GM18526 (cell line): ENCODE data around the gene ERAL1.
A peak's percentile ranks its signal among the peaks of the same experiment; 100 is the strongest.

Source experiments
- POLR2A ChIP-seq: IDR thresholded peaks from 3 replicates; pipeline ENCODE4 v1.6.1; 2011; ENCODE audit not compliant: insufficient read length; ENCODE audit errors: extremely low read depth

Gene ERAL1

DNA sequence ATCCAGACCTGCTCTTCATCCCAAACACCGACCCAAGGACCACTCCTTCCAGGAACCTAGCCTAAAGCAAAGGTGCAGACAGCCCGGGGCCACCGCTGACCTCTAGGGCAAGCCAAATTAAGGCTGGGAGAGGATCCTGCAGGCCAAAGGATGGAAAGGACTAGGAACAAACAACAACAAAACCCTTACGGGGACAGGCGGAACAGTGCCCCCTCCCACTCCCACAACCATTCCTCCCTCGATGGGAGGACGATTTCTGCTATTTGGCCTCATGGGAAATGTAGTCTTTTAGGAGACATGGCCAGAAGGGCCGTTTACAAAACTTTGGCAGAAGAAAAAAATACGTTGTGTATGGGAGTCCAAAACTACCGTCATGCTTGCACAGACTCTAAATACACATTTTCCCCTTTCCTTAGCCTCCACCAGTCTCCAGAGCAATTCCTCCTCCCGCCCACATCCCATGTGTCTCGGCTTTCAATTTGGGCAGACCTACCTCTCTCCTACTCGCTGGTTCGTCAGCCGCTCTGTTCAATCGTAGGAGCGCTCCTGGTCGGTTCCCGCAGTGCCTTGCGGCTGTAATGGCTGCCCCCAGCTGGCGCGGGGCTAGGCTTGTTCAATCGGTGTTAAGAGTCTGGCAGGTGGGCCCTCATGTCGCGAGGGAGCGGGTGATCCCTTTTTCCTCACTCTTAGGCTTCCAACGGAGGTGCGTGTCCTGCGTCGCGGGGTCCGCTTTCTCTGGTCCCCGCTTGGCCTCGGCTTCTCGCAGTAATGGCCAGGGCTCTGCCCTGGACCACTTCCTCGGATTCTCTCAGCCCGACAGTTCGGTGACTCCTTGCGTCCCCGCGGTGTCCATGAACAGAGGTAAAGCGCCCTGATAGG, at the start of gene ERAL1:
Gene ERAL1 (plus strand): TSS at position 560 of the 879 bp plus-strand sequence. CDS start 19 bp downstream, at position 579.
- peak; percentile 79 for TF ChIP-seq POLR2A

DNA sequence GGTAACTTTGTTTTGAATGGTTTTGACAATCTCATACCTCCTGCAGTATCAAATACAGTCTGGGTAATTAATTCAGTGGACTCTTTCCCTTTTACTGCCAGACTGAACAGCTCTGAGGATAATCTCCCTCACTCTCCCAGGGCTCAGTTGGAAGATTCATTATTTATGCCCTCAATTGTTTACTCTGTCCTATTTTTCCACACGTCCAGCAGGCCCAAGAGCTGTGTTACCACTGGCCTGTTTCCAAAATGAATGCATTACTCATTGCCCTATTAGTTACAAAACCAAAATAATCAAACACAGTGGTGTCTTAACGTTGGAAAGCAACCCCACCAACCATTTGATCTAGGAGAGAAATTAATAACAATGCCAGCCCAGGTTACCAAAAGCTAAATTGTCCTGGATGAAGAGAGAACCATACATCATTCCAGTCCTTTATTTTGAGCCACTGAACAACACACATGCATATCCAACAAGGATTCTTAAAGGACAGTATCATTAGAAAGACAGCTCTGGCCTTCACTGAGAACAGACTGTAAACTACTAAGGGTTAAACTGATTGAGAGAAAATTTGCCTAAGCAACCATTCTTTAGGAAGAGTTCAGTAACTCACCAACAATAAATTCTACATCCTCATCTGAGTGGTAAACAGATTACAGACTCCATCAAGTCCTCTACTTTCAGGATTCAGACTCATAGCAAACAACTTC, 46.7 kb upstream of the ERAL1 start:
- no peak for TF ChIP-seq POLR2A

DNA sequence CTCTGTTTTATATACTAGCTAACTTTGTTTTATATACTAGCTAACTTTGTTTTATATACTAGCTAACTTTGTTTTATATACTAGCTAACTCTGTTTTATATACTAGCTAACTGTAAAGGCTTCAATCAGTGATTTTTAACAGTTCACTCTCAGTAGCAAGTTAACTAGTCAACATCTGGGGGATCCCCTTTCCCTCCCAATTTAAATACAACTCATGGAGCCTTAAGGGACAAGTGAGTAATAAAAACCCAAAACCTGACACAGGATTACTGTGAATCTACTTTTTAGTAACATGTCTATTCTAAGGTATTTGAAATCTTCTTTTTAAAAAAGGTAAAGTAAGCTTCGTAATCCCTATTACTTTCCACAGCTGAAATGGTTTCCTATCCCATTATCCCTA, 44.4 kb upstream of the ERAL1 start:
- no peak for TF ChIP-seq POLR2A

DNA sequence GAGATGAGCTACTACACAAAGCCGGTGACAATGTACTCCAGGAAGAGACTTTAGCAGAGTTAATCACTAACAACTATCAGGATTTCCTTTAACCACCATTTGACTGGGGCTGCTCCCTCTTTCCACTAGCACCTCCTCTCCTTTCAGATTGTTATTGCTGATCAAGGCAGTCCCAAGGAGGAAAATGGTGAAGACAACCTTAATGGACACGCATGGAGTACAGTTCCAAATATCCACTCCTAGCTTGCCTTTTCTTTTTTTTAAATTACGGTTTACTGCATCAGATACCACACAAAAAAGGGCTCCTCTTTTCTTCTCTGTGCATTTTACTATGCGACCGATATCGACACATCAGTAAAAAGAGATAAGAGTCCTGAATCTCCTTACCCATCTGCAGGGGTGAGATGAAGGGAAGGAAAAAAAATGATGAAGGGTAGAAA, 43.1 kb upstream of the ERAL1 start:
- TF ChIP-seq POLR2A: no peak

DNA sequence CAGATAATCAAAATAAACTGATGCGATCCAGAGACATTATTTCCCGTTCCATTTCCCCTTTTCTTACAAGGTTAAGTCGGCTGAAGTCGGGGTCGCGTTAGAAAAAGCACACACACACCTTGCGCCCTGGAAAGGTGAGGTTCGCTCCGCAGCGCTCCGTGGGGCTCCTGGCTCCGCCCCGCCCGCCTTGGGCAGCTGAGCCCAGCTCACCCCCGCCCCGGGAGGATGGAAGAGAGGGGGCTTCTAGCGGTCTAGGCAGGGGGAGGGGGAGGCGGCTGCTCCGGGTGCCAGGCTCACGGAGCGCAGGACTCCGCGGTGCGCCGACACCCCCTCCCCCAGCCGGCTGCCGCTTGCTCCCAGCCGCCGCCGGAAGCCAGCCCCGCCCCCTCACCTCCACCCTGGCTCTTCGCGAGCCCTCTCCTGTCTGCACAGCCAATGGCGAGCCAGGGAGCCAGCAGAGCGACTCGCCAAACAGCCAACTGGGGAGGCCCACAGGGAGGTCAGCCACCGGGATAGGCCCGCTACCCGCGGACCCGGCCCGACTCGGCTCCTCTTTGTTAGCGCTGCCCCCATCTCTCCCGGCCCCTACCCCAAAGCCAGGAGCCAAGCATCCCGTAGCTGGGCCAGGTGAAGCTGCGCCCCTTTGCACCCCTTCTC, 42.6 kb upstream of the ERAL1 start:
- TF ChIP-seq POLR2A: peak; percentile 40

DNA sequence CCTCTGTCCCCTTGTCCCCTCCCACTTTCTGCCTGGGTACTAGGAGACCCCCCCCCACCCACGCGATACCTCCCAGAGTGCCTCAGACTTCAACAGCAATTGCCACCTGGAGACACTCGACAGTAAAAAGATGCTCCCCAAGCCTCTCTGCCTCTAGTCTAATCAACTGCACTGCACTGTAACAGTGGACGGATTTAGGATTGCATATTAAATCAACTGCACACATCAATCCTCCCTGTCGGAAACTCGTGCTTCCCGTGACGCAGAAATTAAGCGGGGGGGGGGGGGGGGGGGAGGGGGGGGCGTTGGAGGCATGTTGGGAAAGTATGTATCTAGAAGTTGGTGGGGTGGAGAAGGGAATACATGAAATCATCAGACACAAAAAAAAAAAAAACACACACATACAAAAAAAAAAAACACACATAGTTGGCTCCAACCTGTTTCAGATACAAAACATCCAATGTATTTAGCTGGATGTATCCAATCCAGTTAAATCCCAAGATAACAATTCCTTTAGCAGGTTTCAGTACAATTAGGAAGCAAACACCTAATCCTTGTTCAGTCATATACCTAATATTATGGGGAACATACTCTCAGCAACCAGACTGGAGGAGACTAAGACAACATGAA, 42.0 kb upstream of the ERAL1 start:
- TF ChIP-seq POLR2A: no peak

DNA sequence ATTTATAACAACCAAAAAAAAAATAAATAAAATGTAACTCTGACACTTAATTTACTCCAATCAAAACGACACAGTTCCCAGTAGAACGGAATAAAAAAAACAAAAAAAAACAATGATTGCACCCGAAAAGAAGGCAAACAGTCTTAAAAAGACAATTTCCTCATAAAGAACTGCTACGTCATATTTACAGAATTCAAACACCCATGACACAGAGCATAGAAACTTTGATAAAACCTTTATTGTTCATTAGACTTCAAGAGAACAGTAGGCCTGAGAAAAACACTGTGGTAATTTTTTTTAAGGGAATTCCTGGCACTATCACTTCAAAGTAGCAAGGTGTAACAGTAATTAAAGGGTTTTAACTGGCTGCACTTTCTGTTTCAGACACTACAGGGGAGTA, 38.3 kb upstream of the ERAL1 start:
- TF ChIP-seq POLR2A: no peak

DNA sequence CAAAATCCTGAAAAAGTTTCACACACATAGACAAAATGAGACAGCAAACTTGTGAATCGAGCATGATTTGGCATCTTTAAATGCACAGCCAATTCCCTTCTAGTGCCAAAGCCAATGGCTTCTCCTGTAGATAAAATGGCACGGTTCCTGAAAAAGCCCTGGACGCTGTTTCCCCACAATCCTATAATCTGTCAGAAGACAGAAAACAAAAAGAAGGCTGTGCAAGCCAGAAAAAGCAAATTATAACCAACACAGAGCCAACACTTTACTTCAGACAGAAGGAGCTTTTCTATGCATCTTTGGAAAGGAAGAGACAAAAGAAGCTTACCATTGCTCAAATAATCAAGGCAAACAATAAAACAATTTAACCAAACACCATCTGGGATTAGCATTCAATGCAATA, 36.0 kb upstream of the ERAL1 start:
- no peak for TF ChIP-seq POLR2A

DNA sequence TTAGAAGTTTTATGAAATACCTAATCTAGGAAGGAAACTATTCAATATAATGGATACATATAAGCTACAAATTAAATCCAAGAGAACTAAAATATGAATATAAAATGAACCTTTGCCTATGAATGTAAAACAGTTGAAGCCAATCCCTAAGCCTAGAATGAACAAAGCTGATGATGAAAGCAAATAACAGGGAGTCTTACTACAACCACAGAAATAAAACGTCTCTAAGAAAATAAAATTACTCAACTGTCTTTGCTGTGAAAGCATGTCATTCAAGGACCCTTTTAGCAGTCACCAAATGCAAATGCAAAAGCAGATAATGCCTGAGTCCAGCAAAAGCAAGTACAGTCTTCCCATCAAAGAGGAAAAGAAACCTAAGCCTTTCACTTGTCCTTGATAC, 35.2 kb upstream of the ERAL1 start:
- no peak for TF ChIP-seq POLR2A

DNA sequence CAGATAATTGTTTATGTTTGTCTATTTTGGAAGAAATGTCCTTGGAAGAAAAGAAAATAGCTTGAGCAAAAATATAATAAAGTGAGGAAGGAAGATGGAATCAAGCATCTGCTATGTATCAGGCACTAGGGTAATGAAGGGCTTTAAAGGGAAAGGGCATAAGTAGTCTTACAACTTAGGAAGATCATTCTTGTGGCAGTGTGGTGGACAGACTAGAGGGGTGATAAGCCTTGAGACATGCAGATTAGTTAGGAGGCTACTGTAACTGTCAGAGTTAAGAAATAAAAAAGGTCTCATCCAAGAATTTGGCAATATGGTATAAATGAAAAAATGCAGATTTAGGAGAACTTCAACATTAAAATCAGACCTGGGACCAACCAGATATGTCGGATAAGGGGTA, 27.1 kb upstream of the ERAL1 start:
- TF ChIP-seq POLR2A: no peak

DNA sequence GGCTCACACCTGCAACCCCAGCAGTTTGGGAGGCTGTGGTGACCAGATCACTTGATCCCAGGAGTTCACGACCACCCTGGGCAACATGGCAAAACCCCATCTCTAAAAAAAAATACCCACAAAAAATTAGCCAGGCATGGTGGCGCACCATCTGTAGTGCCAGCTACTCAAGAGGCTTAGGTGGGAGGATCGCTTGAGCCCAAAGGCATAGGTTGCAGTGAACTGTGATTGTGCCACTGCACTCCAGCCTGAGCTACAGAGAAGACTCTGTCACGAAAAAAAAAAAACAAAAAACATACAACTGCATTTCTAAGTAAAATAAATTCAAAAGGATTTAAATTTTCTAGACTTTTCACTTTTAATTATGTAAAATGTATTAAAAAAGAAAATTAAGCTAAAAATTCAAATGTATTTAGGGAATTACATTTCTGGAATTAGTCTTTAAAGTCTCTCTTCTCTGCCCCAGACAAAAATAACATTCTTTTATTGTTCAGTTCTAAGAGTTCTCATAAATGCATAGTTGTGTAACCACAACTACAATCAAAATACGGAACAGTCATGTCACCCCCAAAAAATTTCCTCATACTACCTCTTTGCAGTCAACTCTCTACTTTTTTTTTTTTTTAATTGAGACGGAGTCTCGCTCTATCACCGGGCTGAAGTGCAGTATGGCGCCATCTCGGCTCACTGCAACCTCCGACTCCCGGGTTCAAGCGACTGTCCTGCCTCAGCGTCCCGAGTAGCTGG, 26.3 kb upstream of the ERAL1 start:
- TF ChIP-seq POLR2A: no peak

DNA sequence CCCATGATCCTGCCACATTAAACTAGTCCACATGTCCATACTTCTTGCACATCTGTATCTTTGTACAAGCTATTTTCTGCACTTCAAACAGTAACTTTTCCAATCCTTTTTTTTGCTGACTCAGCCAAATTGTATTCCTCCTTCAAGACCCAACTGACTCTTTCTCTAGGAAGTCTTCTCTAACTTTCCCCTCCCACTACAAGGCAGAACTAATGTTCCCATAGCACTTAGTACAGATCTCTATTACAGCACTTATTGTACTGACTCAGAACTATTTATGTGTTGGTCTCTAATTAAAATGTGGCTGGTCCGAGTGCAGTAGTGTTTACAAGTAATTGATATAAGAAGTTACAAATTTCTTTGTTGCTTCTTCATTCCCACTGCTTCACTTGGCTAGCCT, 20.4 kb upstream of the ERAL1 start:
- no peak for TF ChIP-seq POLR2A

DNA sequence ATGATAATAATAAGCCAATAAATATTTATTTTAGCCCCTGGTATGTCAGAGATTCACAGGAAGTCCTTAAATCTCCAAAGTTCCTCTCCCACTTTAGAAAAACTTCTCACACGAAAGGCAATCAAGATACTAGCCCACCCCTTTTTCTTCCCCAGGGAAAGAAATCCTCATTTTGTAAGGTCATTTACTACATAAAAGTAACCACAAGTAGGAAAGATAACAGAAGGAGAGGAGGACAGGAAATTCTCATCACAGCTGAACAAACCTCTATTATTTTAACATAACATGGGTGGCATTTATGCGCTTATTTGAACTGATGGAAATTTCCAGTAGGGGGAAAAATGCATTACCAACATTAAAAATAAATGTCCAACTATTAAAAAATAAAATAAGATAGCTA, 15.6 kb upstream of the ERAL1 start:
- no peak for TF ChIP-seq POLR2A

DNA sequence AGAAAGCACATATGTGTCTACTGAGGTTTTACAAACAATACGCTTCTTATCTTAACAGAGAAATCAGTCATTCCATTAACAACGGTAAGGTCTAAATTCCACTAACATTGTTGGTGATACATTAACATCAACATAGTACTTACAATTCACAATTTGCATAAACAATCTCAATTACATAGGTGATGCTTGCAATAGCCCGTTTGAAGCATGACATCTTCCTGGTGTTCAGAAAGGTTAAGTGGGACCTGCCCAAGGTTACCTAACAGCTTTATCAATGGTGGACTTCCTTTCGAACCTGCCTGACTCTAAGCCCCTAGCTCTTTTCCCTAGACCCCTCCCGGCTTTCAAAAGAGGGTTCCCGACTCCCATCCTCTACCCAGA, 12.9 kb upstream of the ERAL1 start:
- TF ChIP-seq POLR2A: no peak

DNA sequence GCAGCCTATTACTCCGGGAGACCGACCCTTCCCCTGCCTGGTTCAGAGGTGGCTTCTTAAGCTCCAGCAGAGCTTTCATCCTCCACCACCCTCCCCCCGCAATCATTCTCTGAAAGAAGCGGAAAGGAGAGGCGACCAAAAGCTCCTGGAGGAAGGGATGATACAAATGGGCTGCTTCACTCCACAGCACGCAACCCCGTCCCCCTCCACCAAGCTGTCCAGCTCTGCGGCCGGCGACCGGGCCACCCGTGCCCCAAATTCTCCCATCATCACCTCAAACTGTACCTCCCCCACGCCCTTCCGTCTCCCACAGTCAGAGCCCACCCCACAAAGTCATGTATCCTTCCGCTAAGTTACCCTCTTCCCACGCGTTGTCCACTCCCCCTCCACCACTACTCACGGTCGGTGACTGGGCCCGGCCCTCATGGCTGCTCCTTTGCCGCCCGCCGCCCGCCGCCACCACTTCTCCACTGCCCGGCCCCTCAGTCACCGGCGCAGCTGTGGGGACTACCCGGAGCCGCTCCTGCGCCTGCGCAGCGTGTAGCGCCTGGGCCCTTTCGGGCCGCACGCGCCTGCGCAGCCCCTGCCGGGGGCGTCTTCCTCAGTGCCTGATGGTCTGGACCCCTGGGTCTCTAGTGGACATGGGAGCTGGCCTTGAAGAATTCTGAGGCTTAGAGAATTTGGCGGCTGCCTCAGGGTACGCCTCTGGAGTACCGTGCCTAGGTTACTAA, 12.4 kb upstream of the ERAL1 start, which contains the start of gene FAM222B:
Gene FAM222B (minus strand): TSS at position 509 of the 731 bp plus-strand sequence. CDS start 76,123 bp downstream, outside the sequence.
- peak; percentile 66 for TF ChIP-seq POLR2A

DNA sequence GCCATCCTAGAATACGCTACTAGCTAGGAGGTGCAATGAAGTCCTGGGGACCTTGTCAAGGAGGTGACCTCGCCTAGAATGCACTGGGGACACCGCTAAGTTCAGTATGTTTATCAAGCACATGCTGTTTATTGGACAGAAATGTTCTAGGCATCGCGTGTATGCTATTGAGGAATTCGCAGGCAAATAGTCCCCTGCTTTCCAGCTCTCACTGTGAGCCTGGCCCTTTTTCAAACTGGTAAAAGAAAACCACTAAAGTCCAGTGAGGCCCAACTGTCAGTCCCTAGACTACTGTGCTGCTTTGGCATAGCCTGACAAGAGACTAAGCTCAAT, 11.0 kb upstream of the ERAL1 start:
- TF ChIP-seq POLR2A: no peak
